Gastrocnemius medialis (tissue), 4 donors: Measurements from ENCODE around the gene ZBTB33. TPM values are rescaled to one million over a fixed set of nuclear protein-coding genes. Genes with fewer than 3 reads are reported as not detected.

Source experiments
- ATAC-seq, 2 donors: fragments of 150-250 bp; one replicate each; pipeline ENCODE4 v1.9.1; 2016
- DNase-seq, 2 donors: peaks; one replicate each; pipeline ENCODE4 v3.0.0-alpha.2; 2019
- H3K27ac ChIP-seq, 4 donors: fragments of 200-600 bp; sonication (generic); 1 replicate in 1 of 4; 2 replicates in 3 of 4; pipeline ENCODE4 v1.5.1; 2016 to 2018; ENCODE audit warnings: mild to moderate bottlenecking in 2 of 4, moderate library complexity in 1 of 4
- H3K27me3 ChIP-seq, 3 donors: fragments of 200-600 bp; sonication (generic) in 2 of 3; 1 replicate in 1 of 3; 2 replicates in 2 of 3; pipeline versions ENCODE4 v1.5.1 to v1.6.0; 2016 to 2019; ENCODE audit warnings: mild to moderate bottlenecking in 1 of 3, moderate library complexity in 1 of 3
- H3K36me3 ChIP-seq, 2 donors: fragments of 200-600 bp; sonication (generic) in 1 of 2; one replicate each; pipeline ENCODE4 v1.5.1; 2017 to 2018
- H3K4me1 ChIP-seq, 2 donors: fragments of 200-600 bp; sonication (generic) in 1 of 2; one replicate each; pipeline ENCODE4 v1.5.1; 2016 to 2017; ENCODE audit warnings: mild to moderate bottlenecking in 2 of 2
- H3K4me3 ChIP-seq, 4 donors: fragments of 200-600 bp; sonication (generic) in 3 of 4; 1 replicate in 1 of 4; 2 replicates in 3 of 4; pipeline ENCODE4 v1.5.1; 2016 to 2019; ENCODE audit warnings: mild to moderate bottlenecking in 2 of 4
- H3K9me3 ChIP-seq, 3 donors: fragments of 200-600 bp; sonication (generic) in 2 of 3; 1 replicate in 1 of 3; 2 replicates in 2 of 3; pipeline ENCODE4 v1.5.1; 2016 to 2019
- POLR2A ChIP-seq, 2 donors: fragments of 450-650 bp; IDR thresholded peaks; one replicate each; pipeline ENCODE4 v1.6.1; 2017; ENCODE audit warnings: antibody characterized with exemption in 2 of 2, mild to moderate bottlenecking in 2 of 2, moderate library complexity in 2 of 2
- in situ Hi-C, 4 donors: fragments of 200-750 bp; cut with MboI; loops; one replicate each; pipeline versions ENCODE4 v1.15.0 to v1.8.0; 2017; ENCODE audit warnings: low sequenced_read_pairs in 4 of 4
- intact Hi-C: fragments of 100-400 bp; cut with DNase I; formaldehyde crosslinking; loops from one replicate; pipeline ENCODE4 v1.15.1; 2023; ENCODE audit warnings: low total_unique reads
- total RNA-seq, 4 donors: library from RNA; depleted of rRNA; stranded (reverse); fragments of >200 nt; gene quantifications; one replicate each; pipeline versions ENCODE4 v1.1.0 to v1.2.3, GENCODE V29; 2016
- TF ChIP-seq, protein P1 (sequence below), 5 experiments: fragments of 450-650 bp in 3 of 5; fragments of 200-600 bp in 2 of 5; sonication (generic) in 2 of 5; IDR thresholded peaks in 4 of 5; conservative IDR thresholded peaks in 1 of 5; 1 replicate in 4 of 5; 2 replicates in 1 of 5; pipeline ENCODE4 v1.5.1; 2016 to 2019; ENCODE audit warnings: antibody characterized with exemption in 5 of 5, mild to moderate bottlenecking in 3 of 5, moderate library complexity in 3 of 5

ZBTB33 gene, protein sequence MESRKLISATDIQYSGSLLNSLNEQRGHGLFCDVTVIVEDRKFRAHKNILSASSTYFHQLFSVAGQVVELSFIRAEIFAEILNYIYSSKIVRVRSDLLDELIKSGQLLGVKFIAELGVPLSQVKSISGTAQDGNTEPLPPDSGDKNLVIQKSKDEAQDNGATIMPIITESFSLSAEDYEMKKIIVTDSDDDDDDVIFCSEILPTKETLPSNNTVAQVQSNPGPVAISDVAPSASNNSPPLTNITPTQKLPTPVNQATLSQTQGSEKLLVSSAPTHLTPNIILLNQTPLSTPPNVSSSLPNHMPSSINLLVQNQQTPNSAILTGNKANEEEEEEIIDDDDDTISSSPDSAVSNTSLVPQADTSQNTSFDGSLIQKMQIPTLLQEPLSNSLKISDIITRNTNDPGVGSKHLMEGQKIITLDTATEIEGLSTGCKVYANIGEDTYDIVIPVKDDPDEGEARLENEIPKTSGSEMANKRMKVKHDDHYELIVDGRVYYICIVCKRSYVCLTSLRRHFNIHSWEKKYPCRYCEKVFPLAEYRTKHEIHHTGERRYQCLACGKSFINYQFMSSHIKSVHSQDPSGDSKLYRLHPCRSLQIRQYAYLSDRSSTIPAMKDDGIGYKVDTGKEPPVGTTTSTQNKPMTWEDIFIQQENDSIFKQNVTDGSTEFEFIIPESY
- total RNA-seq: 10 to 100 TPM in 2 of 4 donors, 1 to 10 TPM in 2; 9.2 to 12.4 (median 9.8) TPM

DNA sequence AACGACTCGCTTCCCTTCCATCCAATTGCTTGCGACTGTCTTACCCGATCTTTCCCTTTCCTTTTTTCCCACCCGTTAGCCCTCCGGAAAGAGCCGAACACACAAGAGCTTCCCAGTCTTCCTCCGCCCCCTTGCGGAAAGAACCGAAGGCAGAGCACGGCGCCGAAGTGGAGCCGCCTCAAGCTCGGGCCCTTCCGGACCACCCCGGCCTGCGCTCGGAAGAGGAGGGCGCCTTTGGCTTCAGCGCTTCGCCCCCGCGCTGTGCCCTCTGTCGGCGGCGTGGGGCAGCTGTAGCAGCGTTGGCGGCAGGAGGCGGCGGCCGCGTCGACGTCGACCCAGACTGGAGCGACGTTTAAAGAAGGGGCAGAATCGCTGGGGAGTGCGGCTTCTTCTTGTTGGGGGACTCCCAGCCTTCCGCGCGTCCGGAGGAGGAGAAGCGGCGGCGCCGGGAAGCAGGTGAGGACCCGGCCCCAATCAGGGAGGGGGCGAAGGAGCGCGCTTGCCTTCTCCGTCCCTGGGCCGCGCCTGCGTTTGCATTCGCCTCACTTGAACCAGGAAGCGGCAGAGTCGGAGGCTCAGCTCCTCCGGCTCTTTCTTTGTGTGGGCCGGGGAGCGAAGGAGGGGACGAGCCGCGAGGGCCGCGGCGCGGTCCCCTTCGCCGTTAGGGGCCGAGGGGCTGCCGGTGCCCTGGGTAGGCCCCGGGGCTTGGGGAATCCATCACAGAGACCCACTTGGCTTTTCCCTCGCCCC, at the start of gene ZBTB33:
Gene ZBTB33 (plus strand): TSS at position 291 of the 750 bp plus-strand sequence. CDS start 2,604 bp downstream, outside the sequence.
- Histone ChIP-seq H3K4me1 (peaks cover 0 to 5% of the 10 kb centered on the region in 2 donors), H3K4me3 (peak within 1 kb of the TSS; percentile 66 to 83 (median 81)), H3K9me3 (no peaks in the 10 kb centered on the region), H3K27me3 (no peaks in the 10 kb centered on the region), H3K27ac (peak within 1 kb of the TSS; percentile 89 to 94 (median 91)), H3K36me3 (no peaks in the 10 kb centered on the region)
- DNase-seq (peak; percentile 80 to 89), ATAC-seq (peak; percentile 95 to 96)
- in situ Hi-C loops: no loop called here
- TF ChIP-seq, protein P1, sequence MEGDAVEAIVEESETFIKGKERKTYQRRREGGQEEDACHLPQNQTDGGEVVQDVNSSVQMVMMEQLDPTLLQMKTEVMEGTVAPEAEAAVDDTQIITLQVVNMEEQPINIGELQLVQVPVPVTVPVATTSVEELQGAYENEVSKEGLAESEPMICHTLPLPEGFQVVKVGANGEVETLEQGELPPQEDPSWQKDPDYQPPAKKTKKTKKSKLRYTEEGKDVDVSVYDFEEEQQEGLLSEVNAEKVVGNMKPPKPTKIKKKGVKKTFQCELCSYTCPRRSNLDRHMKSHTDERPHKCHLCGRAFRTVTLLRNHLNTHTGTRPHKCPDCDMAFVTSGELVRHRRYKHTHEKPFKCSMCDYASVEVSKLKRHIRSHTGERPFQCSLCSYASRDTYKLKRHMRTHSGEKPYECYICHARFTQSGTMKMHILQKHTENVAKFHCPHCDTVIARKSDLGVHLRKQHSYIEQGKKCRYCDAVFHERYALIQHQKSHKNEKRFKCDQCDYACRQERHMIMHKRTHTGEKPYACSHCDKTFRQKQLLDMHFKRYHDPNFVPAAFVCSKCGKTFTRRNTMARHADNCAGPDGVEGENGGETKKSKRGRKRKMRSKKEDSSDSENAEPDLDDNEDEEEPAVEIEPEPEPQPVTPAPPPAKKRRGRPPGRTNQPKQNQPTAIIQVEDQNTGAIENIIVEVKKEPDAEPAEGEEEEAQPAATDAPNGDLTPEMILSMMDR (IDR thresholded peaks at IDR 0.05 in 4 of 5, conservative IDR thresholded peaks at IDR 0.05 in 1 of 5): peak; percentile 60 to 74 (median 62)
- peak; percentile 58 to 65 for TF ChIP-seq POLR2A (IDR thresholded peaks at IDR 0.05)
- intact Hi-C loops: loop anchor here (5.0 kb wide), 4 partner anchors 57 to 378 kb away; partner anchors contain the start of genes CUL4B, NDUFA1 and RNF113A

DNA sequence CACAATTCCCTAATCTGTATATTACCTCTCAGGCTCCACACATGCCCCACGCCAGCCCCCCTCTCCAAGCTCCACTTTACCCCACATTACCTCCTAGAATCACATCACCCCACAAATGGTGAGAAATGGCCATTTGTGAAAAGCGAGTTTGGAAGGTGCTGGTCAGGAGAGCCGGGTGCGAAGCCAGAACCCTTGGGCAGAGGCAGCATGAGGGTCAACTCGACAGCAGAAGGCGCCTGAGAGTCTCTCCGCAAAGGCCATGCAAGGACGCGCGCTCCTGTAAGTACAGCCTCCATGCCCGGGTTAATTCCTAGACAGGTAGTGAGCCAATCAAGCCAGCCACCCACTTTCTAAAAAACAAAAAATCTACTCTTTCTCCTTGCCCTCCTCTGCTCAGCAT, 49.8 kb upstream of the ZBTB33 start:
- no peak overlapping the region for H3K4me3 ChIP-seq
- intact Hi-C loops (no loop called here), in situ Hi-C loops (loop anchor here in 3 of 4 donors (25.0 kb wide), 1 partner anchor 114 kb away; the partner anchor contains the start of gene RHOXF2B (in 3 of the 3))
- no peak overlapping the region for H3K27ac ChIP-seq
- no peaks in the 10 kb centered on the region for H3K36me3 ChIP-seq
- TF ChIP-seq POLR2A (IDR thresholded peaks at IDR 0.05): no peak
- TF ChIP-seq, protein P1 (IDR thresholded peaks at IDR 0.05 in 4 of 5, conservative IDR thresholded peaks at IDR 0.05 in 1 of 5): no peak
- ATAC-seq (no peak), DNase-seq (no peak)
- no peaks in the 10 kb centered on the region for H3K9me3 ChIP-seq
- H3K27me3 ChIP-seq: no peaks in the 10 kb centered on the region
- H3K4me1 ChIP-seq: no peaks in the 10 kb centered on the region

DNA sequence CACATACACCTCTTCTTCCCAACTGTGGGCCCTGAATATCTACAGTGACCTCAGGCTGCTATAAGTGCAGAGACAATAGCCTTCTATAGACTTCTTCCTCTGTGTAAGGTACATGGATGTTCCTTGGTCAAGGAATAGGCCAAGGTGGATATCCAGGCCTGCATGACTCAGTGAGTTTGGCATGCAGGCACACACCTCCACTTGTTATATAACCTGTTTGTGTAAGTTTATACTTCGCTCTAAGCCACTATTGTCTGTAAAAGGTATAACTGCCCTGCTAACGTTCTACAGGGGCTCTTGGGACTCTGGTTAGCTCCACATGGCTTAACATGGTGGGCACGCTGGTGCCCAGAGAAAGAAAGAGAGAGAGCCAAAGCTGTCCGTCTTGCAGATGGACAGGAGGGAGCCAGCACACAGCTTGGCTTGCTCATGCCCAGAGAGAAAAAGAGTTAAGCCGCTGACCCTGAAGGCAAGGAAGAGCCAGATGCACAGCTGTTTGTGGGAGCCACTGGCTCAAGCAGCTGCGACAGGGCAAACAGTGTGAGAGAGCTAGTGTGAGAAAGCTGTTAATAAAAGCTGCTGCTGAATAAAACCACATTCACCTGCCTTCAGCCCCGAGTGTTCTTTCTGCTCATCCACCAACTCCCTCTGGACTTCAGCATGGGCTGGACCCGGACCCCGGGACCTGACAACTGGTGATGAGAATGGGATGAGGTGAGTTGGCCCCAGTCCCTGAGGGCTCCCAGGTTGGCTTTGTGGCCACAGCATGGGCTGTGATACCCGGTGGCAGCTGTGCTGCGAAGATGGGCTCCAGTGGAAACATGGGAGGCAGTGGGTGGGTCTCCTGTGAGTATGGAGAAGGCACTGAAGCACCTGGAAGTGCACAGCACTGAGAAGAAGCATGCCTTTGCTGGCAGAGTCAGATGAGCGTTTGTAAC, 44.5 kb upstream of the ZBTB33 start:
- no peaks in the 10 kb centered on the region for H3K27me3 ChIP-seq
- no peak for ATAC-seq
- intact Hi-C loops: no loop called here
- H3K4me1 ChIP-seq: no peaks in the 10 kb centered on the region
- DNase-seq: no peak
- TF ChIP-seq POLR2A (IDR thresholded peaks at IDR 0.05): no peak
- TF ChIP-seq, protein P1 (IDR thresholded peaks at IDR 0.05 in 4 of 5, conservative IDR thresholded peaks at IDR 0.05 in 1 of 5): no peak
- H3K36me3 ChIP-seq: no peaks in the 10 kb centered on the region
- no peak overlapping the region for H3K27ac ChIP-seq
- in situ Hi-C loops: loop anchor here in 3 of 4 donors (25.0 kb wide), 1 partner anchor 119 kb away; the partner anchor contains the start of gene RHOXF2B (in 3 of the 3)
- H3K4me3 ChIP-seq: no peak overlapping the region
- no peaks in the 10 kb centered on the region for H3K9me3 ChIP-seq
